Measurements from ENCODE around the gene SLC12A5. TPM values are rescaled to one million over a fixed set of nuclear protein-coding genes. Genes with fewer than 3 reads are reported as not detected.
A peak's percentile ranks its signal among the peaks of the same experiment; 100 is the strongest.
"Not testable (repeated sequence)": the region's sequence is repeated elsewhere in the genome, so short reads cannot be mapped to it uniquely, and the experiment has no call there.

Gene SLC12A5
- total RNA-seq, 6 experiments from 2014 or later: 0.32 to 0.91 (median 0.64) TPM; not detected in 3

DNA sequence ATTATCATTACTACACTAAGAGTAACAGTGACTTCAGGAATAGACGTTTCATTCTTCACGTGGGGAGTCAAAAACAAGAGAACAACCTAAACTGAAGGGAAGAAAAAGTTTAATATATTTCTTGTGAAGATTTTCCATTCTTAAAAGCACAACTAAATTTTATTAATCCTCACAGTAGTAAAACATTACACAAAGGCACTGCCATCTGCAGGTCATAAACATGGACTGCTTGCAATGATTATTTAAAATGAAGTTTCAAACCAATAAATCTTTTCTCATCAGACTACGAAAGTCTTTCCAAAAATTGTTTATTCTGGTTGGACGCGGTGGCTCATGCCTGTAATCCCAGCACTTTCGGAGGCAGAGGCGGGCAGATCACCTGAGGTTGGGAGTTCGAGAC is 58.1 kb downstream of the SLC12A5 start:
- Histone ChIP-seq H3K27ac (no peak overlapping the region), H3K27me3 (no peaks in the 10 kb centered on the region), H3K4me1 (peaks cover 0 to 53% (median 12%) of the 10 kb centered on the region in 4 donors), H3K9me3 (no peaks in the 10 kb centered on the region), H3K36me3 (no peaks in the 10 kb centered on the region), H3K4me3 (no peak overlapping the region)
- WGBS (ENCODE audit: insufficient coverage, low coverage, low lambda C conversion rate, missing lambda C conversion rate): 48% methylated on average over 8 of the region's 8 CpGs
- intact Hi-C loops (cut with DNase I): no loop called here
- ATAC-seq (no peak), DNase-seq (no peak)
- no peak for TF ChIP-seq POLR2A (IDR thresholded peaks at IDR 0.05)
- TF ChIP-seq, protein P1, sequence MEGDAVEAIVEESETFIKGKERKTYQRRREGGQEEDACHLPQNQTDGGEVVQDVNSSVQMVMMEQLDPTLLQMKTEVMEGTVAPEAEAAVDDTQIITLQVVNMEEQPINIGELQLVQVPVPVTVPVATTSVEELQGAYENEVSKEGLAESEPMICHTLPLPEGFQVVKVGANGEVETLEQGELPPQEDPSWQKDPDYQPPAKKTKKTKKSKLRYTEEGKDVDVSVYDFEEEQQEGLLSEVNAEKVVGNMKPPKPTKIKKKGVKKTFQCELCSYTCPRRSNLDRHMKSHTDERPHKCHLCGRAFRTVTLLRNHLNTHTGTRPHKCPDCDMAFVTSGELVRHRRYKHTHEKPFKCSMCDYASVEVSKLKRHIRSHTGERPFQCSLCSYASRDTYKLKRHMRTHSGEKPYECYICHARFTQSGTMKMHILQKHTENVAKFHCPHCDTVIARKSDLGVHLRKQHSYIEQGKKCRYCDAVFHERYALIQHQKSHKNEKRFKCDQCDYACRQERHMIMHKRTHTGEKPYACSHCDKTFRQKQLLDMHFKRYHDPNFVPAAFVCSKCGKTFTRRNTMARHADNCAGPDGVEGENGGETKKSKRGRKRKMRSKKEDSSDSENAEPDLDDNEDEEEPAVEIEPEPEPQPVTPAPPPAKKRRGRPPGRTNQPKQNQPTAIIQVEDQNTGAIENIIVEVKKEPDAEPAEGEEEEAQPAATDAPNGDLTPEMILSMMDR (IDR thresholded peaks at IDR 0.05): peak; percentile 21 to 48 (median 43)

DNA sequence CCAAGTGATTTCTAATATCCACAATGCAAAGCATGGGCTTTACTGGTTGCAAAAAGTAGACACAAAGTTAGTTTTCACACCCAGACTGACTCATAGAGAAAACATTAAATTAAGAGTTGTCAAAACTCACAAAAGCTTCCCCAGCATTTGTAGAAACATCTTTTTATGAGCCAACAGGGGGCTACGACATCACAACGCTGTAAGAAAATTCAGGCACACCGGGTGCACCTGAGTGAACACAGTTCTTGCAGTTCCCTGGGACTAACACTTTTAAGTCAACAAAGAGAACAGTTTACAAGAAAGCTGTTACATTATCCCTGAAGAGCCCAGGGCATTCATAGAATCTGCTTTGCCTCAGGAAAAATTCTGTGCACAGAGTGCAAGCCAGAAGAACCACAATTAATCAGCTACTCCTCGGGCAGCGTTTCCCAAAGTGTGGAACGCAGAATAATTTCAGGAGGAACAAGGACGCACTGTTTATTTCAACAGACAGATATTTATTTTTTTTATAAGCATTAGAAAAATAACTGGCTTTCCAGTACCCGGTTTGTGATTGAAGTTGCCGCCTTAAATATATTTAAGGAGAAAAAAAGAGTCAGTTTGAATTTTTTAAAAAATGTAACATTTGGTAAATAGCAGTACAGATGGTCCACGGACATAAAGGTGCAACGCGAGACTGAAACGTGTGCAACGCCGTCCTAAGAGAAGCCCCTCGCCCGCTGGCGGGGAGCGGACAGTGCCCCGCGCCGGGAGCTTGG is 59.6 kb downstream of the SLC12A5 start:
- DNase-seq: no peak

DNA sequence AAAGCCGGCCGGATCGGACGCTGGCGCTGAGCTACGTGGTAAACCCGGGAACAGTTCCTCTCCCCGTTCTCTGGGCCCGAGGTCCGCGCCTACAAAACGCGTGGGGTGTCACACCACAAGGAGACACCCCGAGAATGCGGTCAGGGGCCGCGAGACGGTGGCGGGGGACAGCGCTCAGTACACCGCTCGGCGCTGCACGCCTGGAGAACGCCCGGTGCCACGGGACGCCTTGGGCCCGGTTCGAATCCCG is 60.1 kb downstream of the SLC12A5 start:
- no peak for TF ChIP-seq POLR2A (IDR thresholded peaks at IDR 0.05)
- TF ChIP-seq, protein P1 (IDR thresholded peaks at IDR 0.05): no peak
- Histone ChIP-seq H3K4me1 (peaks cover 0 to 44% (median 12%) of the 10 kb centered on the region in 4 donors), H3K9me3 (no peaks in the 10 kb centered on the region), H3K4me3 (peak overlapping the region; percentile 79 to 98 (median 87)), H3K27ac (peak overlapping the region; percentile 97 to 99 (median 98)), H3K36me3 (no peaks in the 10 kb centered on the region), H3K27me3 (no peaks in the 10 kb centered on the region)
- WGBS (ENCODE audit: insufficient coverage, low coverage, low lambda C conversion rate, missing lambda C conversion rate): no CpG with 5 or more reads among the region's 31 CpGs
- intact Hi-C loops (cut with DNase I): no loop called here
- peak in 1 of 3 donors; percentile 79 for DNase-seq
- ATAC-seq: peak; percentile 49 to 67 (median 61)

More for the DNA sequence above, 59.6 kb downstream of the SLC12A5 start:
- H3K27ac ChIP-seq: peak overlapping the region; percentile 97 to 99 (median 98)
- WGBS (ENCODE audit: insufficient coverage, low coverage, low lambda C conversion rate, missing lambda C conversion rate): 2% methylated on average over 21 of the region's 22 CpGs
- peak in 1 of 4 donors; percentile 2 for ATAC-seq
- intact Hi-C loops (cut with DNase I): no loop called here
- H3K4me3 ChIP-seq: peak overlapping the region; percentile 79 to 98 (median 87)
- H3K27me3 ChIP-seq: no peaks in the 10 kb centered on the region
- peaks cover 0 to 45% (median 12%) of the 10 kb centered on the region in 4 donors for H3K4me1 ChIP-seq
- no peak for TF ChIP-seq POLR2A (IDR thresholded peaks at IDR 0.05)
- TF ChIP-seq, protein P1 (IDR thresholded peaks at IDR 0.05): no peak
- no peaks in the 10 kb centered on the region for H3K9me3 ChIP-seq
- no peaks in the 10 kb centered on the region for H3K36me3 ChIP-seq

DNA sequence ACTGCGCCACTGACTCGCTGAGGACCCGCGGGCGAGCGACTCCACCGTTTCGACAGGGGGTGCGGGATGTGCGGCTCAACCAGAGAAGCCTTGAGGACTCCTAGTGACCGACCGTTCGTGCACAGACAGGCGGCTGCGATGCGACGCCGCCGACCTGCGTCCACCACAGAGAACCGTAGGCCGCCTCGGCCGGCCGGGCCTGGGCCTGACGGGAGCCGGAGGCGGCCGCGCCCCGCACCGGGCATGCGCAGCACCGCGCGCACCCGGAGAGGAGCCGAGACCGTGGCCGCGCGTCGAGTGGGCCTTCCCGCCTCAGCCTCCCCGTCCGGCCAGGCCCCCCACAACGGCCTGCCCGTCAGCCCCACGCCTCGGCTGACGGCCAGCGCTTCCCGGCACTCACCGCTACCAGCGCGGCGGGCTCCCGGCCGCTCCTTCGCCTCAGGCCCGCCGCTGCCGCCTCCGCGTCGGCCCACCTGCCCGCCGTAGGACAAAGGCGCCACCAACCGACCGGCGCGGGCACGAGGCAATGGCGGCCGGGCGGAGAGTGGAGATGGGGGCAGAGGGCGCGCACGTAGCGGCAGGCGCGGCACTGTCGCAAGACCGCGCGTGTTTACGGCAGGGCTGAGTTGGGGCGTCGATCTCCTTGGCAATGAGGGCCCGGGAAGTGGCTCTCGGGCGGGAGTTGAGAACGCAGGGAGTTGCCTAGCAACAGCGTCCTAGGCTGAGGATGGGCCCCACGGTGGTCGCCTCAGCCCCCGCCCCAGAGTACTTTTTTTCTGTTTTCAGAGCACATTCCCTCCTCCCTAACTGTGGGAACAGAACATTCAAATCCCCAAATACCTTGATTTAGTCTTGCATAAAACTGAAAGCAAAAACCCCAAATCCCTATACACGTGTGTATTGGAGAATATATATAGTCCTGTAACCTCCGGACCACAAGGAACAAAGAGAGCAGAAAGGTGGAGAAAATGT is 60.7 kb downstream of the SLC12A5 start, which contains the start of gene NCOA5:
Gene NCOA5, minus strand, starts transcription at position 546 of the 972 bp plus-strand sequence. CDS start 10,538 bp downstream, outside the sequence.
- WGBS (ENCODE audit: insufficient coverage, low coverage, low lambda C conversion rate, missing lambda C conversion rate): 0% methylated on average over 7 of the region's 100 CpGs
- peak within 1 kb of the TSS; percentile 97 to 99 (median 98) for H3K27ac ChIP-seq
- no peaks in the 10 kb centered on the region for H3K36me3 ChIP-seq
- TF ChIP-seq POLR2A (IDR thresholded peaks at IDR 0.05): peak; percentile 95
- TF ChIP-seq, protein P1 (IDR thresholded peaks at IDR 0.05): peak; percentile 6 to 50 (median 33)
- peak within 1 kb of the TSS; percentile 79 to 98 (median 87) for H3K4me3 ChIP-seq
- intact Hi-C loops (cut with DNase I): loop anchor here in 1 of 2 donors (10.0 kb wide), 1 partner anchor 75 kb away; no protein-coding TSS in a partner anchor
- H3K4me1 ChIP-seq: peaks cover 0 to 40% (median 11%) of the 10 kb centered on the region in 4 donors
- ATAC-seq: peak; percentile 90 to 95 (median 94)
- no peaks in the 10 kb centered on the region for H3K27me3 ChIP-seq
- no peaks in the 10 kb centered on the region for H3K9me3 ChIP-seq
- DNase-seq: peak; percentile 96 to 97 (median 96)

DNA sequence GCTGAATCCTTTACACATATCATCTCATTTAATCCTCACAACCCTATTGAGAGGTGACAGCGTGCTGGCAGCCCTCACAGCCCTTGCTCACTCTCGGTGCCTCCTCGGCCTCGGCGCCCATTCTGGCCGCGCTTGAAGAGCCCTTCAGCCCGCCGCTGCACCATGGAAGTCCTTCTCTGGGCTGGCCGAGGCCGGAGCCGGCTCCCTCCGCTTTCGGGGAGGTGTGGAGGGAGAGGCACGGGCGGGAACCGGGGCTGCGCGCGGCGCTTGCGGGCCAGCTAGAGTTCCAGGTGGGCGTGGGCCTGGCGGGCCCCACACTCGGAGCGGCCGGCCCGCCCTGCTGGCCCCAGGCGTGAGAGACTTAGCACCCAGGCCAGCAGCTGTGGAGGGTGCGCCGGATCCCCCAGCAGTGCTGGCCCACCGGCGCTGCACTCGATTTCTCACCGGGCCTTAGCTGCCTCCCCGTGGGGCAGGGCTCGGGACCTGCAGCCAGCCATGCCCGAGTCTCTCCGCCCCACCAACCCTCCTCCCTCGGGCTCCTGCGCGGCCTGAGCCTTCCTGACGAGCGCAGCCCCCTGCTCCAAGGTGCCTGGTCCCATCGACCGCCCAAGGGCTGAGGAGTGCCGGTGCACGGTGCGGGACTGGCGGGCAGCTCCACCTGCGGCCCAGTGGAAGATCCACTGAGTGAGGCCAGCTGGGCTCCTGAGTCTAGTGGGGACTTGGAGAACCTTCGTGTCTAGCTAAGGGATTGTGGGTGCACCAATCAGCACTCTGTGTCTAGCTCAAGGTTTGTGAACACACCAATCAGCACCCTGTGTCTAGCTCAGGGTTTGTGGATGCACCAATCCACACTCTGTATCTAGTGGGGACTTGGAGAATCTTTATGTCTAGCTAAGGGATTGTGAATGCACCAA is 62.9 kb downstream of the SLC12A5 start:
- H3K4me1 ChIP-seq: peaks cover 0 to 19% (median 5%) of the 10 kb centered on the region in 4 donors
- H3K27ac ChIP-seq, H3K36me3 ChIP-seq, DNase-seq, H3K9me3 ChIP-seq, H3K4me3 ChIP-seq, H3K27me3 ChIP-seq, ATAC-seq: not testable (repeated sequence)
- WGBS (ENCODE audit: insufficient coverage, low coverage, low lambda C conversion rate, missing lambda C conversion rate): 93% methylated on average over 17 of the region's 52 CpGs
- intact Hi-C loops (cut with DNase I): loop anchor here in 1 of 2 donors (10.0 kb wide), 1 partner anchor 77 kb away; no protein-coding TSS in a partner anchor

Measured in right lobe of liver (tissue), 6 donors.